ENCODE results near the gene IDE.
"Not testable (repeated sequence)": the region's sequence is repeated elsewhere in the genome, so short reads cannot be mapped to it uniquely, and the experiment has no call there.

IDE gene

DNA sequence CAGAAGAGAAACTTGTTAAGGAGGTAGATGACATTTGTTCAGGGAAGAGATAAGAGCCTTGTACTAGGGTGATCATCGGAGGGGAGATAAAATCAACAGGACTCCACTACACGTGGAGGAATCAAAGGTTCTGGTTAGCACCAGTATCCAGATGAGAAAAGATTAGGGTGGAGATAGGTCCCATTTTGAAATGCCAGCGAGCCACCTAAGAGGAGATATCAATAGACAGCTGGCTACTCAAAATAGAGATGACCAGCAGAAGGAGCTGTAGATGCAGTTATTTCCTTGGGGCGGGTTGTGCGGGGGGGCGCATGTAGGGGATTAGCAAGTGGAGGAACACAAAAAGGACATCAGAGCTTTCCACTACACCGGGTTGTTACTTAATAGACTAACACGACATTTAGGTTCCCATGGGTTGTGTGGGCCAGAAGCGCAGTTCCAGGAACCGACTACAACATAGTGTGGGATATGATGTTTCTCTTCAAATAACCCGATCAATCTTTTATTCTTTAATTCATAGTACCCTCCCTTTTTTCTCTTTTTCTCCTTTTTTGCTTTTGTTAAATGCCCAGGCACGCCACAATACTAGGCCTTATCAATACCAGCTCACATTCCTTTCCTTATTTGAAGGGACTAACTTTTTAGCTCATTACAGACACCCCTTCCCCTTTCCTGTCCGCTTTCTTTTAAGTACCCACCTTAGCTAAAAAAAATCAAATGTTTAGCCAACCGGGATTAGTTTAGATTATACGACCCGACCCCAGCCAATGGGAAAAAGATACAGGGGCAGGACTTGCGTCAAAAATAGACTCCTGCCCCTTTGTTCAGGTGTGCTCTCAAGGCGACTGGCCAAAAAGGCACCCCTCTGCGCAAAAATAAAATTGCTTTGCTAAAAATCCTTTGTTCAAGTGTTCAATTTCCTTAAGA lies 17.0 kb upstream of the IDE start:
- Histone ChIP-seq H3K9me3 (ENCODE audit: insufficient read depth, low read depth, low read length) (no peaks in the 10 kb centered on the region), H3K27me3 (ENCODE audit: insufficient read depth, low read length, poor library complexity, severe bottlenecking) (no peaks in the 10 kb centered on the region), H3K36me3 (ENCODE audit: insufficient read depth, low read length) (no peaks in the 10 kb centered on the region), H3K4me3 (ENCODE audit: low read length, poor library complexity, severe bottlenecking) (peak overlapping the region; percentile 84), H2AFZ (ENCODE audit: low read length) (peak overlapping the region; percentile 77), H3K4me1 (ENCODE audit: insufficient read depth, low read length, poor library complexity, severe bottlenecking) (peaks cover 22% of the 10 kb centered on the region), H3K9ac (ENCODE audit: low read depth, low read length, poor library complexity, severe bottlenecking) (peak overlapping the region; percentile 87), H3K79me2 (ENCODE audit: insufficient read depth, low read length) (peaks cover 37% of the 10 kb centered on the region), H3K9me2 (replicated peaks; ENCODE audit: low read depth, low read length) (no peaks in the 10 kb centered on the region), H3K4me2 (ENCODE audit: low read depth, low read length, poor library complexity, severe bottlenecking) (peak overlapping the region; percentile 83), H3F3A (ENCODE audit: low read depth) (0 out of 2 replicates have a peak, but pooled peaks cover 3% of the 10 kb centered on the region), H4K20me1 (ENCODE audit: insufficient read depth, low read length, poor library complexity, severe bottlenecking) (peaks cover 15% of the 10 kb centered on the region)
- TF ChIP-seq EZH2phosphoT487 (IDR thresholded peaks at IDR 0.05; ENCODE audit: borderline replicate concordance), result no peak
- TF ChIP-seq, protein P1, sequence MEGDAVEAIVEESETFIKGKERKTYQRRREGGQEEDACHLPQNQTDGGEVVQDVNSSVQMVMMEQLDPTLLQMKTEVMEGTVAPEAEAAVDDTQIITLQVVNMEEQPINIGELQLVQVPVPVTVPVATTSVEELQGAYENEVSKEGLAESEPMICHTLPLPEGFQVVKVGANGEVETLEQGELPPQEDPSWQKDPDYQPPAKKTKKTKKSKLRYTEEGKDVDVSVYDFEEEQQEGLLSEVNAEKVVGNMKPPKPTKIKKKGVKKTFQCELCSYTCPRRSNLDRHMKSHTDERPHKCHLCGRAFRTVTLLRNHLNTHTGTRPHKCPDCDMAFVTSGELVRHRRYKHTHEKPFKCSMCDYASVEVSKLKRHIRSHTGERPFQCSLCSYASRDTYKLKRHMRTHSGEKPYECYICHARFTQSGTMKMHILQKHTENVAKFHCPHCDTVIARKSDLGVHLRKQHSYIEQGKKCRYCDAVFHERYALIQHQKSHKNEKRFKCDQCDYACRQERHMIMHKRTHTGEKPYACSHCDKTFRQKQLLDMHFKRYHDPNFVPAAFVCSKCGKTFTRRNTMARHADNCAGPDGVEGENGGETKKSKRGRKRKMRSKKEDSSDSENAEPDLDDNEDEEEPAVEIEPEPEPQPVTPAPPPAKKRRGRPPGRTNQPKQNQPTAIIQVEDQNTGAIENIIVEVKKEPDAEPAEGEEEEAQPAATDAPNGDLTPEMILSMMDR (conservative IDR thresholded peaks at IDR 0.05; ENCODE audit: low read length), result peak; percentile 69

DNA sequence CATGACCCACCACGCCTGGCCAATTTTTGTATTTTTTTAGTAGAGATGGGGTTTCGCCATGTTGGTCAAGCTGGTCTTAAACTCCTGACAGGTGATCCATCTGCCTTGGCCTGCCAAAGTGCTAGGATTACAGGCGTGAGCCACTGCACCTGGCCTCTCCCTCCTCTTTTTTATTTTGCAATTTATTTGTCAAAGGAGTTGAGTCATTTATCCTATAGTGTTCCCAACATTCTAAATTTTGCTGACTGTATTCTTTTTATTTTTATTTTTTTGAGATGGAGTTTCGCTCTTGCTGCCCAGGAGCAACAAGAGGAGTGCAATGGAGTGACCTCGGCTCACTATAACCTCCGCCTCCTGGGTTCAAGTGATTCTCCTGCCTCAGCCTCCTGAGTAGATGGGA lies 8.5 kb upstream of the IDE start:
- H4K20me1 ChIP-seq (ENCODE audit: insufficient read depth, low read length, poor library complexity, severe bottlenecking); H2AFZ ChIP-seq (ENCODE audit: low read length); H3K9me2 ChIP-seq (replicated peaks; ENCODE audit: low read depth, low read length); H3F3A ChIP-seq (ENCODE audit: low read depth); H3K9me3 ChIP-seq (ENCODE audit: insufficient read depth, low read depth, low read length); H3K4me1 ChIP-seq (ENCODE audit: insufficient read depth, low read length, poor library complexity, severe bottlenecking); H3K36me3 ChIP-seq (ENCODE audit: insufficient read depth, low read length); H3K27me3 ChIP-seq (ENCODE audit: insufficient read depth, low read length, poor library complexity, severe bottlenecking); H3K9ac ChIP-seq (ENCODE audit: low read depth, low read length, poor library complexity, severe bottlenecking); H3K79me2 ChIP-seq (ENCODE audit: insufficient read depth, low read length); H3K4me3 ChIP-seq (ENCODE audit: low read length, poor library complexity, severe bottlenecking); H3K4me2 ChIP-seq (ENCODE audit: low read depth, low read length, poor library complexity, severe bottlenecking): not testable (repeated sequence)

DNA sequence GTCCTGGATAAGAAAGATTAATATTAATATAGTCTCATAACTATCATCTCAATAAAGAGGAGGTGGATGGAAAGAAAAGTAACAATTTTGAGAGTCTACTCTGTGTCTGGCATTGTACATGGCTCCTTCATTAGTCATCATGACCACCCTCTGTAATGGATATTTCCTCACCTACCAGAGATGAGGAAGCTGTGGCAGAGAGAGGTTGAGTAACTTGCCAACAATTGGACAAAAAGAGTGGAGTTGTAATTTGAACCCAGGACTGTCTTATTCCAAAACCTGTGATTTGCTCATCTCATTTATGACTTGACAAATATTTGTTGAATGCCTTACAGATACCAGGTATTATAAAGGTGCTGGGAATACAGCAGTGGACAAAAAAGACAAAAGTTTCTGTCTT lies 2.1 kb upstream of the IDE start:
- H3K79me2 ChIP-seq (ENCODE audit: insufficient read depth, low read length), result peaks cover 24% of the 10 kb centered on the region
- H3K27me3 ChIP-seq (ENCODE audit: insufficient read depth, low read length, poor library complexity, severe bottlenecking), result no peaks in the 10 kb centered on the region
- no peaks in the 10 kb centered on the region for H3K36me3 ChIP-seq (ENCODE audit: insufficient read depth, low read length)
- no peak overlapping the region for H2AFZ ChIP-seq (ENCODE audit: low read length)
- peaks cover 16% of the 10 kb centered on the region for H4K20me1 ChIP-seq (ENCODE audit: insufficient read depth, low read length, poor library complexity, severe bottlenecking)
- no peaks in the 10 kb centered on the region for H3K9me2 ChIP-seq (replicated peaks; ENCODE audit: low read depth, low read length)
- no peak overlapping the region for H3K4me3 ChIP-seq (ENCODE audit: low read length, poor library complexity, severe bottlenecking)
- TF ChIP-seq, protein P1 (conservative IDR thresholded peaks at IDR 0.05; ENCODE audit: low read length), result no peak
- no peak for TF ChIP-seq EZH2phosphoT487 (IDR thresholded peaks at IDR 0.05; ENCODE audit: borderline replicate concordance)
- H3K4me2 ChIP-seq (ENCODE audit: low read depth, low read length, poor library complexity, severe bottlenecking), result no peak overlapping the region
- H3K9ac ChIP-seq (ENCODE audit: low read depth, low read length, poor library complexity, severe bottlenecking), result no peak overlapping the region
- H3K9me3 ChIP-seq (ENCODE audit: insufficient read depth, low read depth, low read length), result no peaks in the 10 kb centered on the region
- peaks cover 18% of the 10 kb centered on the region for H3K4me1 ChIP-seq (ENCODE audit: insufficient read depth, low read length, poor library complexity, severe bottlenecking)
- H3F3A ChIP-seq (ENCODE audit: low read depth), result 0 out of 2 replicates have a peak, but pooled peaks cover 2% of the 10 kb centered on the region
